Esophagus muscularis mucosa (tissue), 4 donors: ENCODE measurements around the gene PSPC1. TPM values are rescaled to one million over a fixed set of nuclear protein-coding genes. Genes with fewer than 3 reads are reported as not detected.
"Not testable (repeated sequence)": the region's sequence is repeated elsewhere in the genome, so short reads cannot be mapped to it uniquely, and the experiment has no call there.

Experiments
- DNase-seq: peaks from one replicate; pipeline ENCODE4 v3.0.0-alpha.2; 2017; ENCODE audit errors: extremely low spot score
- H3K27ac ChIP-seq, 4 donors: fragments of 200-600 bp; sonication (generic); replicated peaks in 1 of 4; 1 replicate in 3 of 4; 2 replicates in 1 of 4; pipeline ENCODE4 v1.5.1; 2016 to 2019; ENCODE audit warnings: mild to moderate bottlenecking in 1 of 4
- H3K27me3 ChIP-seq, 4 donors: fragments of 200-600 bp; sonication (generic); one replicate each; pipeline versions ENCODE4 v1.5.1 to v1.6.0; 2016 to 2019
- H3K36me3 ChIP-seq, 4 donors: fragments of 200-600 bp; sonication (generic); one replicate each; pipeline ENCODE4 v1.5.1; 2016 to 2019
- H3K4me1 ChIP-seq, 4 donors: fragments of 200-600 bp; sonication (generic); one replicate each; pipeline ENCODE4 v1.5.1; 2016 to 2019
- H3K4me3 ChIP-seq, 4 donors: fragments of 200-600 bp; sonication (generic); 1 replicate in 2 of 4; 2 replicates in 2 of 4; pipeline ENCODE4 v1.5.1; 2016 to 2019; ENCODE audit warnings: mild to moderate bottlenecking in 4 of 4, moderate library complexity in 1 of 4
- H3K9me3 ChIP-seq, 4 donors: fragments of 200-600 bp; sonication (generic); 1 replicate in 3 of 4; 2 replicates in 1 of 4; pipeline ENCODE4 v1.5.1; 2016 to 2019
- CTCF ChIP-seq, 3 experiments: fragments of 200-600 bp in 2 of 3; fragments of 450-650 bp in 1 of 3; sonication (generic) in 2 of 3; IDR thresholded peaks; one replicate each; pipeline ENCODE4 v1.5.1; 2017 to 2019; ENCODE audit warnings: antibody characterized with exemption in 3 of 3, mild to moderate bottlenecking in 2 of 3, moderate library complexity in 1 of 3
- EP300 ChIP-seq: sonication (generic); formaldehyde crosslinking; IDR thresholded peaks from one replicate; pipeline ENCODE4 v1.6.1; 2017; ENCODE audit warnings: antibody characterized with exemption
- POLR2A ChIP-seq: fragments of 450-650 bp; IDR thresholded peaks from one replicate; pipeline ENCODE4 v1.6.1; 2017; ENCODE audit warnings: antibody characterized with exemption, moderate library complexity, mild to moderate bottlenecking, low read depth
- POLR2AphosphoS5 ChIP-seq, 2 donors: sonication (generic); formaldehyde crosslinking; IDR thresholded peaks; one replicate each; pipeline ENCODE4 v1.6.1; 2017; ENCODE audit warnings: antibody characterized with exemption in 2 of 2
- WGBS: methylation state at CpG from one replicate; pipeline ENCODE4 v1.1.5; 2018; 5-methylcytosine and 5-hydroxymethylcytosine counted together
- intact Hi-C: fragments of 100-400 bp; cut with DNase I; formaldehyde crosslinking; loops from one replicate; pipeline ENCODE4 v1.15.1; 2023
- total RNA-seq, 4 donors: library from RNA; depleted of rRNA; stranded (reverse); fragments of >200 nt; gene quantifications; one replicate each; pipeline versions ENCODE4 v1.1.0 to v1.2.1, GENCODE V29; 2016

PSPC1 gene
- total RNA-seq, 4 donors from 2014 or later = 35.0 to 53.8 (median 48.4) TPM

- 78% methylated on average over 10 of the region's 10 CpGs for WGBS
- no peak for TF ChIP-seq CTCF (IDR thresholded peaks at IDR 0.05)
- no peak for TF ChIP-seq EP300
- no peak for TF ChIP-seq POLR2A
- no peak for TF ChIP-seq POLR2AphosphoS5 (IDR thresholded peaks at IDR 0.05)
- Histone ChIP-seq H3K27me3 (no peaks in the 10 kb centered on the region), H3K36me3 (peaks cover 0 to 13% (median 1%) of the 10 kb centered on the region in 4 donors), H3K9me3 (no peaks in the 10 kb centered on the region), H3K27ac (no peak overlapping the region), H3K4me3 (no peak overlapping the region), H3K4me1 (no peaks in the 10 kb centered on the region)
- intact Hi-C loops = no loop called here
- DNase-seq = no peak
Observed at GRCh38 chr13:19713186-19713965, 69.4 kb downstream of the PSPC1 start.

GRCh38 chr13:19709782-19710181 lies 73.0 kb downstream of the PSPC1 start:
- H3K9me3 ChIP-seq, H3K27me3 ChIP-seq, DNase-seq, H3K27ac ChIP-seq, H3K4me3 ChIP-seq, H3K4me1 ChIP-seq, H3K36me3 ChIP-seq: not testable (repeated sequence)
- intact Hi-C loops = loop anchor here (10.0 kb wide), 1 partner anchor 505 kb away; no protein-coding TSS in a partner anchor

- H3K36me3 ChIP-seq, DNase-seq, H3K27ac ChIP-seq, H3K4me1 ChIP-seq, H3K27me3 ChIP-seq, H3K9me3 ChIP-seq, H3K4me3 ChIP-seq: not testable (repeated sequence)
- WGBS = 92% methylated on average over 1 of the region's 1 CpG
- intact Hi-C loops = loop anchor here (10.0 kb wide), 1 partner anchor 504 kb away; no protein-coding TSS in a partner anchor
Observed at GRCh38 chr13:19709039-19709438, 73.7 kb downstream of the PSPC1 start.

GRCh38 chr13:19704256-19704655 lies 78.5 kb downstream of the PSPC1 start:
- not testable (repeated sequence) for H3K27me3 ChIP-seq, H3K4me3 ChIP-seq, DNase-seq, H3K27ac ChIP-seq, H3K9me3 ChIP-seq, H3K36me3 ChIP-seq, H3K4me1 ChIP-seq
- intact Hi-C loops = loop anchor here (10.0 kb wide), 1 partner anchor 499 kb away; no protein-coding TSS in a partner anchor
- 83% methylated on average over 6 of the region's 6 CpGs for WGBS

GRCh38 chr13:19701619-19702018 lies 81.1 kb downstream of the PSPC1 start:
- not testable (repeated sequence) for H3K27ac ChIP-seq, DNase-seq
- intact Hi-C loops = loop anchor here (10.0 kb wide), 1 partner anchor 497 kb away; no protein-coding TSS in a partner anchor

GRCh38 chr13:19700963-19701362 lies 81.8 kb downstream of the PSPC1 start:
- H3K36me3 ChIP-seq, DNase-seq, H3K27ac ChIP-seq, H3K27me3 ChIP-seq, H3K9me3 ChIP-seq, H3K4me3 ChIP-seq, H3K4me1 ChIP-seq: not testable (repeated sequence)
- WGBS = 82% methylated on average over 3 of the region's 5 CpGs
- intact Hi-C loops = loop anchor here (10.0 kb wide), 1 partner anchor 496 kb away; no protein-coding TSS in a partner anchor

More at GRCh38 chr13:19701619-19702018, 81.1 kb downstream of the PSPC1 start:
- H3K4me3 ChIP-seq, H3K4me1 ChIP-seq, H3K36me3 ChIP-seq, H3K9me3 ChIP-seq, H3K27me3 ChIP-seq: not testable (repeated sequence)

- H3K9me3 ChIP-seq = no peaks in the 10 kb centered on the region
- no peak for TF ChIP-seq EP300
- TF ChIP-seq CTCF (IDR thresholded peaks at IDR 0.05) = no peak
- TF ChIP-seq POLR2A = no peak
- TF ChIP-seq POLR2AphosphoS5 (IDR thresholded peaks at IDR 0.05) = no peak
- no peaks in the 10 kb centered on the region for H3K27me3 ChIP-seq
- WGBS = 77% methylated on average over 3 of the region's 3 CpGs
- peaks cover 0 to 4% (median 0%) of the 10 kb centered on the region in 4 donors for H3K4me1 ChIP-seq
- peaks cover 0 to 10% (median 7%) of the 10 kb centered on the region in 4 donors for H3K36me3 ChIP-seq
- no peak overlapping the region for H3K4me3 ChIP-seq
- no peak overlapping the region for H3K27ac ChIP-seq
- intact Hi-C loops = no loop called here
- DNase-seq = no peak
Observed at GRCh38 chr13:19695829-19696228, 86.9 kb downstream of the PSPC1 start.
